DND-41 (cell line): ENCODE measurements around the gene ZSWIM4.

ENCODE experiments used
- CTCF ChIP-seq: IDR thresholded peaks from 2 replicates; pipeline ENCODE4 v1.5.1; 2012; ENCODE audit warnings: borderline replicate concordance, low read length, moderate library complexity, mild to moderate bottlenecking; ENCODE audit not compliant: poor library complexity, severe bottlenecking; ENCODE audit errors: extremely low read depth
- EZH2 ChIP-seq: IDR thresholded peaks from 3 replicates; pipeline ENCODE4 v1.6.1; 2012; ENCODE audit warnings: borderline replicate concordance, low read depth, mild to moderate bottlenecking, moderate library complexity, low read length, inconsistent platforms; ENCODE audit not compliant: severe bottlenecking

- no peak for TF ChIP-seq CTCF
- no peak for TF ChIP-seq EZH2
These were observed 61.3 kb downstream of the ZSWIM4 start for GRCh38 chr19:13856497-13856896.
